ENCODE measurements around the gene MMS19.

Gene MMS19

GRCh38 chr10:97465982-97466381 is 32.2 kb downstream of the MMS19 start:
- Histone ChIP-seq H3K27me3 (ENCODE audit: control insufficient read depth in 2 of 2, insufficient read depth in 2 of 2, low read length in 2 of 2) (no peaks in the 10 kb centered on the region), H3K9ac (ENCODE audit: low read depth in 1 of 2, low read length in 2 of 2) (no peak overlapping the region), H3K36me3 (ENCODE audit: control insufficient read depth in 2 of 2, insufficient read depth in 2 of 2, low read length in 2 of 2) (peaks cover 79 to 80% of the 10 kb centered on the region in 2 donors), H3K4me3 (ENCODE audit: low read length in 2 of 2) (no peak overlapping the region), H3K9me3 (ENCODE audit: control insufficient read depth in 2 of 2, low read length in 2 of 2) (no peaks in the 10 kb centered on the region), H3K4me1 (ENCODE audit: control insufficient read depth in 2 of 2, insufficient read depth in 2 of 2, low read length in 2 of 2) (peaks cover 0 to 2% of the 10 kb centered on the region in 2 donors), H3K27ac (ENCODE audit: low read depth in 2 of 2, low read length in 2 of 2) (no peak overlapping the region)

- Histone ChIP-seq H3K4me3 (ENCODE audit: low read length in 2 of 2) (no peak overlapping the region), H3K36me3 (ENCODE audit: control insufficient read depth in 2 of 2, insufficient read depth in 2 of 2, low read length in 2 of 2) (peaks cover 80 to 81% of the 10 kb centered on the region in 2 donors), H3K27ac (ENCODE audit: low read depth in 2 of 2, low read length in 2 of 2) (no peak overlapping the region), H3K4me1 (ENCODE audit: control insufficient read depth in 2 of 2, insufficient read depth in 2 of 2, low read length in 2 of 2) (peaks cover 0 to 2% of the 10 kb centered on the region in 2 donors), H3K9me3 (ENCODE audit: control insufficient read depth in 2 of 2, low read length in 2 of 2) (no peaks in the 10 kb centered on the region), H3K27me3 (ENCODE audit: control insufficient read depth in 2 of 2, insufficient read depth in 2 of 2, low read length in 2 of 2) (no peaks in the 10 kb centered on the region), H3K9ac (ENCODE audit: low read depth in 1 of 2, low read length in 2 of 2) (no peak overlapping the region)
These were observed 34.0 kb downstream of the MMS19 start for GRCh38 chr10:97464226-97464625.

GRCh38 chr10:97463363-97464132 is 34.7 kb downstream of the MMS19 start:
- Histone ChIP-seq H3K4me1 (ENCODE audit: control insufficient read depth in 2 of 2, insufficient read depth in 2 of 2, low read length in 2 of 2) (peaks cover 0 to 2% of the 10 kb centered on the region in 2 donors), H3K9ac (ENCODE audit: low read depth in 1 of 2, low read length in 2 of 2) (no peak overlapping the region), H3K36me3 (ENCODE audit: control insufficient read depth in 2 of 2, insufficient read depth in 2 of 2, low read length in 2 of 2) (peaks cover 81 to 83% of the 10 kb centered on the region in 2 donors), H3K27ac (ENCODE audit: low read depth in 2 of 2, low read length in 2 of 2) (no peak overlapping the region), H3K9me3 (ENCODE audit: control insufficient read depth in 2 of 2, low read length in 2 of 2) (no peaks in the 10 kb centered on the region), H3K4me3 (ENCODE audit: low read length in 2 of 2) (no peak overlapping the region), H3K27me3 (ENCODE audit: control insufficient read depth in 2 of 2, insufficient read depth in 2 of 2, low read length in 2 of 2) (no peaks in the 10 kb centered on the region)

GRCh38 chr10:97462309-97462708 is 35.9 kb downstream of the MMS19 start:
- no peaks in the 10 kb centered on the region for H3K27me3 ChIP-seq (ENCODE audit: control insufficient read depth in 2 of 2, insufficient read depth in 2 of 2, low read length in 2 of 2)
- peaks cover 78 to 82% of the 10 kb centered on the region in 2 donors for H3K36me3 ChIP-seq (ENCODE audit: control insufficient read depth in 2 of 2, insufficient read depth in 2 of 2, low read length in 2 of 2)
- H3K27ac ChIP-seq (ENCODE audit: low read depth in 2 of 2, low read length in 2 of 2) = no peak overlapping the region
- no peak overlapping the region for H3K4me3 ChIP-seq (ENCODE audit: low read length in 2 of 2)
- H3K9ac ChIP-seq (ENCODE audit: low read depth in 1 of 2, low read length in 2 of 2) = no peak overlapping the region
- H3K4me1 ChIP-seq (ENCODE audit: control insufficient read depth in 2 of 2, insufficient read depth in 2 of 2, low read length in 2 of 2) = peaks cover 0 to 2% of the 10 kb centered on the region in 2 donors
- no peaks in the 10 kb centered on the region for H3K9me3 ChIP-seq (ENCODE audit: control insufficient read depth in 2 of 2, low read length in 2 of 2)

GRCh38 chr10:97459933-97460332 is 38.3 kb downstream of the MMS19 start:
- Histone ChIP-seq H3K4me3 (ENCODE audit: low read length in 2 of 2) (no peak overlapping the region), H3K36me3 (ENCODE audit: control insufficient read depth in 2 of 2, insufficient read depth in 2 of 2, low read length in 2 of 2) (peaks cover 78 to 84% of the 10 kb centered on the region in 2 donors), H3K9me3 (ENCODE audit: control insufficient read depth in 2 of 2, low read length in 2 of 2) (no peaks in the 10 kb centered on the region), H3K27ac (ENCODE audit: low read depth in 2 of 2, low read length in 2 of 2) (no peak overlapping the region), H3K4me1 (ENCODE audit: control insufficient read depth in 2 of 2, insufficient read depth in 2 of 2, low read length in 2 of 2) (peaks cover 0 to 2% of the 10 kb centered on the region in 2 donors), H3K9ac (ENCODE audit: low read depth in 1 of 2, low read length in 2 of 2) (no peak overlapping the region), H3K27me3 (ENCODE audit: control insufficient read depth in 2 of 2, insufficient read depth in 2 of 2, low read length in 2 of 2) (no peaks in the 10 kb centered on the region)

- Histone ChIP-seq H3K4me1 (ENCODE audit: control insufficient read depth in 2 of 2, insufficient read depth in 2 of 2, low read length in 2 of 2) (peaks cover 0 to 2% of the 10 kb centered on the region in 2 donors), H3K9ac (ENCODE audit: low read depth in 1 of 2, low read length in 2 of 2) (no peak overlapping the region), H3K4me3 (ENCODE audit: low read length in 2 of 2) (no peak overlapping the region), H3K36me3 (ENCODE audit: control insufficient read depth in 2 of 2, insufficient read depth in 2 of 2, low read length in 2 of 2) (peaks cover 81 to 83% of the 10 kb centered on the region in 2 donors), H3K27me3 (ENCODE audit: control insufficient read depth in 2 of 2, insufficient read depth in 2 of 2, low read length in 2 of 2) (no peaks in the 10 kb centered on the region), H3K9me3 (ENCODE audit: control insufficient read depth in 2 of 2, low read length in 2 of 2) (no peaks in the 10 kb centered on the region), H3K27ac (ENCODE audit: low read depth in 2 of 2, low read length in 2 of 2) (no peak overlapping the region)
These were observed 39.1 kb downstream of the MMS19 start for GRCh38 chr10:97459111-97459510.

- Histone ChIP-seq H3K9ac (ENCODE audit: low read depth in 1 of 2, low read length in 2 of 2) (no peak overlapping the region), H3K36me3 (ENCODE audit: control insufficient read depth in 2 of 2, insufficient read depth in 2 of 2, low read length in 2 of 2) (peaks cover 75 to 83% of the 10 kb centered on the region in 2 donors), H3K4me3 (ENCODE audit: low read length in 2 of 2) (no peak overlapping the region), H3K9me3 (ENCODE audit: control insufficient read depth in 2 of 2, low read length in 2 of 2) (no peaks in the 10 kb centered on the region), H3K4me1 (ENCODE audit: control insufficient read depth in 2 of 2, insufficient read depth in 2 of 2, low read length in 2 of 2) (no peaks in the 10 kb centered on the region), H3K27me3 (ENCODE audit: control insufficient read depth in 2 of 2, insufficient read depth in 2 of 2, low read length in 2 of 2) (no peaks in the 10 kb centered on the region), H3K27ac (ENCODE audit: low read depth in 2 of 2, low read length in 2 of 2) (no peak overlapping the region)
These were observed 41.5 kb downstream of the MMS19 start for GRCh38 chr10:97456686-97457065.

GRCh38 chr10:97456034-97456685 is 42.1 kb downstream of the MMS19 start:
- Histone ChIP-seq H3K27me3 (ENCODE audit: control insufficient read depth in 2 of 2, insufficient read depth in 2 of 2, low read length in 2 of 2) (no peaks in the 10 kb centered on the region), H3K9ac (ENCODE audit: low read depth in 1 of 2, low read length in 2 of 2) (no peak overlapping the region), H3K36me3 (ENCODE audit: control insufficient read depth in 2 of 2, insufficient read depth in 2 of 2, low read length in 2 of 2) (peaks cover 70 to 79% of the 10 kb centered on the region in 2 donors), H3K9me3 (ENCODE audit: control insufficient read depth in 2 of 2, low read length in 2 of 2) (no peaks in the 10 kb centered on the region), H3K27ac (ENCODE audit: low read depth in 2 of 2, low read length in 2 of 2) (no peak overlapping the region), H3K4me1 (ENCODE audit: control insufficient read depth in 2 of 2, insufficient read depth in 2 of 2, low read length in 2 of 2) (no peaks in the 10 kb centered on the region), H3K4me3 (ENCODE audit: low read length in 2 of 2) (no peak overlapping the region)

GRCh38 chr10:97454330-97455036 is 43.7 kb downstream of the MMS19 start:
- Histone ChIP-seq H3K27ac (ENCODE audit: low read depth in 2 of 2, low read length in 2 of 2) (no peak overlapping the region), H3K9me3 (ENCODE audit: control insufficient read depth in 2 of 2, low read length in 2 of 2) (no peaks in the 10 kb centered on the region), H3K9ac (ENCODE audit: low read depth in 1 of 2, low read length in 2 of 2) (no peak overlapping the region), H3K4me1 (ENCODE audit: control insufficient read depth in 2 of 2, insufficient read depth in 2 of 2, low read length in 2 of 2) (no peaks in the 10 kb centered on the region), H3K36me3 (ENCODE audit: control insufficient read depth in 2 of 2, insufficient read depth in 2 of 2, low read length in 2 of 2) (peaks cover 56 to 66% of the 10 kb centered on the region in 2 donors), H3K27me3 (ENCODE audit: control insufficient read depth in 2 of 2, insufficient read depth in 2 of 2, low read length in 2 of 2) (no peaks in the 10 kb centered on the region), H3K4me3 (ENCODE audit: low read length in 2 of 2) (no peak overlapping the region)

- H3K4me1 ChIP-seq (ENCODE audit: control insufficient read depth in 2 of 2, insufficient read depth in 2 of 2, low read length in 2 of 2) = peaks cover 0 to 4% of the 10 kb centered on the region in 2 donors
- H3K27me3 ChIP-seq (ENCODE audit: control insufficient read depth in 2 of 2, insufficient read depth in 2 of 2, low read length in 2 of 2) = no peaks in the 10 kb centered on the region
- no peaks in the 10 kb centered on the region for H3K9me3 ChIP-seq (ENCODE audit: control insufficient read depth in 2 of 2, low read length in 2 of 2)
- H3K4me3 ChIP-seq (ENCODE audit: low read length in 2 of 2) = no peak overlapping the region
- no peak overlapping the region for H3K9ac ChIP-seq (ENCODE audit: low read depth in 1 of 2, low read length in 2 of 2)
- H3K27ac ChIP-seq (ENCODE audit: low read depth in 2 of 2, low read length in 2 of 2) = no peak overlapping the region
- peaks cover 40 to 54% of the 10 kb centered on the region in 2 donors for H3K36me3 ChIP-seq (ENCODE audit: control insufficient read depth in 2 of 2, insufficient read depth in 2 of 2, low read length in 2 of 2)
These were observed 45.9 kb downstream of the MMS19 start for GRCh38 chr10:97452352-97452751.
